ENCODE results near the gene PBX3. TPM values are rescaled to one million over a fixed set of nuclear protein-coding genes. Genes with fewer than 3 reads are reported as not detected.

PBX3 gene
- total RNA-seq, 1 donor from 2014 or later = 37.6 TPM

DNA sequence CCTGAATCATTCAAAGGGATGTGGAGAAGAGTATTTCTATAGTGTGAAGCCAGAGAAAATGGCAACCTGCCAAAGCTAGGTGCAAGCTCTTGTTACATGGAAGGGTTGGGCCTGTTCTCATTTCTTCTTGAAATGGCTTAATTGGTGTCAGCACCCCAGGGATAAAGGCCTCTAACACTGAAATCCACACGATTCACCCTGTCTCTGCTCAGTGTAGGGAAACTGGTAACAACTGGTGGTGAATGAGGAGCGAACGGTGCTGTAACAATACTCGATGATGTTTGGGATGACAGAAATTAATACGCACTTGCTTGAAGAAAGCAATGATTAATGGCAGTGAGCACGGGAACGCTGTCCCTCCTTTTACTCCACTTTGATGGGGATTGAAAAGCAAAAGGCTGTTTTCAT is 16.2 kb downstream of the PBX3 start:
- no peak overlapping the region for H3K4me3 Mint-ChIP-seq (ENCODE audit: unreplicated experiment)
- H3K27me3 Mint-ChIP-seq (ENCODE audit: unreplicated experiment) = no peaks in the 10 kb centered on the region
- TF ChIP-seq, protein P1, sequence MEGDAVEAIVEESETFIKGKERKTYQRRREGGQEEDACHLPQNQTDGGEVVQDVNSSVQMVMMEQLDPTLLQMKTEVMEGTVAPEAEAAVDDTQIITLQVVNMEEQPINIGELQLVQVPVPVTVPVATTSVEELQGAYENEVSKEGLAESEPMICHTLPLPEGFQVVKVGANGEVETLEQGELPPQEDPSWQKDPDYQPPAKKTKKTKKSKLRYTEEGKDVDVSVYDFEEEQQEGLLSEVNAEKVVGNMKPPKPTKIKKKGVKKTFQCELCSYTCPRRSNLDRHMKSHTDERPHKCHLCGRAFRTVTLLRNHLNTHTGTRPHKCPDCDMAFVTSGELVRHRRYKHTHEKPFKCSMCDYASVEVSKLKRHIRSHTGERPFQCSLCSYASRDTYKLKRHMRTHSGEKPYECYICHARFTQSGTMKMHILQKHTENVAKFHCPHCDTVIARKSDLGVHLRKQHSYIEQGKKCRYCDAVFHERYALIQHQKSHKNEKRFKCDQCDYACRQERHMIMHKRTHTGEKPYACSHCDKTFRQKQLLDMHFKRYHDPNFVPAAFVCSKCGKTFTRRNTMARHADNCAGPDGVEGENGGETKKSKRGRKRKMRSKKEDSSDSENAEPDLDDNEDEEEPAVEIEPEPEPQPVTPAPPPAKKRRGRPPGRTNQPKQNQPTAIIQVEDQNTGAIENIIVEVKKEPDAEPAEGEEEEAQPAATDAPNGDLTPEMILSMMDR (IDR thresholded peaks at IDR 0.05; ENCODE audit: unreplicated experiment) = no peak
- no peaks in the 10 kb centered on the region for H3K9me3 Mint-ChIP-seq (ENCODE audit: unreplicated experiment)
- peaks cover 16% of the 10 kb centered on the region for H3K4me1 Mint-ChIP-seq (ENCODE audit: unreplicated experiment)
- H3K27ac Mint-ChIP-seq (ENCODE audit: unreplicated experiment) = no peak overlapping the region
- no peaks in the 10 kb centered on the region for H3K36me3 Mint-ChIP-seq (ENCODE audit: low read depth, unreplicated experiment)
- DNase-seq (ENCODE audit: low spot score) = no peak

- H3K36me3 Mint-ChIP-seq (ENCODE audit: low read depth, unreplicated experiment) = no peaks in the 10 kb centered on the region
- H3K4me3 Mint-ChIP-seq (ENCODE audit: unreplicated experiment) = no peak overlapping the region
- H3K9me3 Mint-ChIP-seq (ENCODE audit: unreplicated experiment) = no peaks in the 10 kb centered on the region
- peaks cover 11% of the 10 kb centered on the region for H3K4me1 Mint-ChIP-seq (ENCODE audit: unreplicated experiment)
- TF ChIP-seq, protein P1 (IDR thresholded peaks at IDR 0.05; ENCODE audit: unreplicated experiment) = no peak
- no peak for DNase-seq (ENCODE audit: low spot score)
- H3K27me3 Mint-ChIP-seq (ENCODE audit: unreplicated experiment) = no peaks in the 10 kb centered on the region
- H3K27ac Mint-ChIP-seq (ENCODE audit: unreplicated experiment) = no peak overlapping the region
Observed at GRCh38 chr9:125764198-125764597, 17.0 kb downstream of the PBX3 start.

DNA sequence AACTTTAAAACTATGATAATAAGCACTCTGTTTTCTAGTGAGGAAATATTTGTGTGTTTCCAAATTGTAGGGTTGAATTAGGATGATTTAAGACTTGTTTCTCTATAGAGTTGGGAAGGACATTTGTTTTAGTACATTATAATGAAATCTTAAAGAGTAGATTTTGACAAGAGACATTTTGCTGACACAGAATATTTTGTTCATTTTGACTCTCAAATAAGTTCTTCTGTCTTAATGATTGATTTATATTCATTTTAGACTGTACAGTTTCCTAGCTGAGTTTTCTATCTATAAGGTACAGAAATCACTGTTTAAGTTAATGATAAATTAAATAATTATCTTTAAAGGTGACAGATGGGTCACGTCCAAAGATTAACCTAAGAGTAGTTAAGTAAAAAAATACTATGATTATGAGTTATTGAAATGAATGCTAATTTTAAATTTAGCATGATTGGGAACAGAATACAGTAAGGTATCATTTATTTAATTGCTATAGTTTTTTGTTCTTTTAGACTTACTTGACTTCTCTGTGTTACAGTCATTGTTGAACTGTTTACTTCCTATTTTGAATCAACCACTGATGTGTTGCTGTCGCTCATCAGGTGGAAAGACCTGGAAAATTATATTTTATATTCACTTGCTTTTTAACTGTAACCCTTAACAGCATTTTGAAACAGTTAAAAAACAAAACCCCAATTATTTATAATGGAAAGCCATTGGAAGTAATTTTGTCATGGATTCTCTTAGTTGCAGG is 19.5 kb downstream of the PBX3 start:
- Mint-ChIP-seq H3K27me3 (ENCODE audit: unreplicated experiment) (no peaks in the 10 kb centered on the region), H3K27ac (ENCODE audit: unreplicated experiment) (no peak overlapping the region), H3K4me1 (ENCODE audit: unreplicated experiment) (peaks cover 12% of the 10 kb centered on the region), H3K9me3 (ENCODE audit: unreplicated experiment) (no peaks in the 10 kb centered on the region), H3K36me3 (ENCODE audit: low read depth, unreplicated experiment) (no peaks in the 10 kb centered on the region), H3K4me3 (ENCODE audit: unreplicated experiment) (no peak overlapping the region)
- TF ChIP-seq, protein P1 (IDR thresholded peaks at IDR 0.05; ENCODE audit: unreplicated experiment) = no peak
- DNase-seq (ENCODE audit: low spot score) = no peak

GRCh38 chr9:125767349-125767748 is 20.2 kb downstream of the PBX3 start:
- H3K9me3 Mint-ChIP-seq (ENCODE audit: unreplicated experiment) = no peaks in the 10 kb centered on the region

DNA sequence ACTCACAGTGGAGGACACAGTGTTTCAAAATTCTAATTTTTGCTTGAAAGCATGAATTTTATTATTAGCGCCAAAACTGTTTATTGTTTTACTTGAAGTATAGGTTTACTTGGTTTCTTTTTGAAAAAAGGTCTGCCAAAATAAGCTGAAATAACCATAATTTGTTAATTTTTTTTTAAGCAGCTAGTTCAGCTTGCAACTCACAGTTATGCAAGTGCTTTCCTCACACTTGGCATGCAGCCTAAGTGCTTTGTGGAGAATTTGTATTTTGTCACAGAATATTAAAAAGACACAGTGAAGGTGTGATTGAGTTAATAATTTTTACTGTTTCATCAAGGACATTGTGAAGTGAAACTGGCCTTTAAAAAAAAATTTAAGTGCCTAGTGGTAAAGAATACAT is 21.6 kb downstream of the PBX3 start:
- Mint-ChIP-seq H3K9me3 (ENCODE audit: unreplicated experiment) (no peaks in the 10 kb centered on the region), H3K27ac (ENCODE audit: unreplicated experiment) (no peak overlapping the region), H3K36me3 (ENCODE audit: low read depth, unreplicated experiment) (no peaks in the 10 kb centered on the region), H3K4me3 (ENCODE audit: unreplicated experiment) (no peak overlapping the region), H3K27me3 (ENCODE audit: unreplicated experiment) (no peaks in the 10 kb centered on the region), H3K4me1 (ENCODE audit: unreplicated experiment) (peaks cover 12% of the 10 kb centered on the region)
- DNase-seq (ENCODE audit: low spot score) = no peak
- TF ChIP-seq, protein P1 (IDR thresholded peaks at IDR 0.05; ENCODE audit: unreplicated experiment) = no peak

More at GRCh38 chr9:125767349-125767748, 20.2 kb downstream of the PBX3 start:
- TF ChIP-seq, protein P1 (IDR thresholded peaks at IDR 0.05; ENCODE audit: unreplicated experiment) = no peak
- H3K27me3 Mint-ChIP-seq (ENCODE audit: unreplicated experiment) = no peaks in the 10 kb centered on the region
- H3K4me3 Mint-ChIP-seq (ENCODE audit: unreplicated experiment) = no peak overlapping the region
- no peak for DNase-seq (ENCODE audit: low spot score)
- H3K27ac Mint-ChIP-seq (ENCODE audit: unreplicated experiment) = no peak overlapping the region
- H3K36me3 Mint-ChIP-seq (ENCODE audit: low read depth, unreplicated experiment) = no peaks in the 10 kb centered on the region
- peaks cover 12% of the 10 kb centered on the region for H3K4me1 Mint-ChIP-seq (ENCODE audit: unreplicated experiment)

Data from endothelial cell (in vitro differentiated cells).